ENCODE data around the gene PSMA8. TPM values are rescaled to one million over a fixed set of nuclear protein-coding genes. Genes with fewer than 3 reads are reported as not detected.
A peak's percentile ranks its signal among the peaks of the same experiment; 100 is the strongest.

Gene PSMA8
- total and polyA plus RNA-seq, 2 of the 13 experiments (the other 11 are each of a cell fraction or from before 2014, with no cell fraction given), result not detected

DNA sequence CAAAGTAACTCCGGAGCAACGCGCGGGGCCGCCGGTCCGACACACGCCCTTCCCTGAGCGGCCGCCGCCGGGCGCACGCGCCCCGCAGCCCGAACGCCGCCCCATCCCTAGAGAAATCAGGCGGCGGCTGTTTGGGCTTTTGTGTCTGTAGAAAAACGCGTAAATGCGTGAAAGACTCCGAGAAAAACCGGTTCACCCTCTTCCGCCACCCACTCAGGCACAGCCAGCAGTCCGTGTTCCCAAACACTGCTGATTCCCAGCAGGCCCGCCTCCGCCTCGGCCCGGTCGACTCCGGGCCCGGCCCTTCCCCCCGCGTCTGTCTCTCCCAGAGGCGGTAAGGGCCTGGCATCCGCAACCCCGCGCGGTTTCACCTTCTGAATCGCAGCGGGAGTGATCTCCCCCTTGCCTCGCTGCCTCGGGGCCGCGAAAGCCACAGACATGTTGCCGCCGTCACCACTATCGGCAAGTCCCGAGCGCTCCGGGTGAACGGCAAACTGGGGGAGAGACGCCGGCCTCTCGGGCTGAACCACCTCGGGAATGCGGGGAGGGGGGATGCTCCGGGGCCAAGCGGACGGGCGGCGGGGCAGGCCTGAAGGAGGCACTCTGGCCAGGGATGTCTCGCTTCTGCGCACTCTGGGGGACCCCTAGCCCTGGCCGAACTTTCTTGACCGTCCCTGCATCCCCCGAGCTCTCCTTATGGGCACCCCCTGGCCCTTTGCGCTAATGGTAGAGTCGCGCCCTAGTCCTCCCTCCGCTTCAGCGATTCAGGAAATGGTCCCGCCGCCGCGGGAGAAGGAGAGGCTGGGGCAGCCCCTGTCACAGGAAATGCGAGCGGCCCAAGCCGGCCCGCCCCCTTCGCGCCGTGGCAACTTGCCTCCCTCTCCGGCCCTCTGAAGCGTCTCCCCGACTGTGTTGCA is 43.3 kb upstream of the PSMA8 start, which contains the start of gene SS18 (continued):
- no peak for TF ChIP-seq MBD4 (IDR thresholded peaks at IDR 0.05; ENCODE audit: borderline replicate concordance, low read length)
- no peak; the same call in 1 of the 2 replicates for TF ChIP-seq ZNF317 (CRISPR knock-in tag; IDR thresholded peaks at IDR 0.05)
- no peak for TF ChIP-seq KLF13 (CRISPR knock-in tag; IDR thresholded peaks at IDR 0.05)
- TF ChIP-seq ZNF563 (CRISPR knock-in tag; IDR thresholded peaks at IDR 0.05), result no peak
- TF ChIP-seq, protein P1, sequence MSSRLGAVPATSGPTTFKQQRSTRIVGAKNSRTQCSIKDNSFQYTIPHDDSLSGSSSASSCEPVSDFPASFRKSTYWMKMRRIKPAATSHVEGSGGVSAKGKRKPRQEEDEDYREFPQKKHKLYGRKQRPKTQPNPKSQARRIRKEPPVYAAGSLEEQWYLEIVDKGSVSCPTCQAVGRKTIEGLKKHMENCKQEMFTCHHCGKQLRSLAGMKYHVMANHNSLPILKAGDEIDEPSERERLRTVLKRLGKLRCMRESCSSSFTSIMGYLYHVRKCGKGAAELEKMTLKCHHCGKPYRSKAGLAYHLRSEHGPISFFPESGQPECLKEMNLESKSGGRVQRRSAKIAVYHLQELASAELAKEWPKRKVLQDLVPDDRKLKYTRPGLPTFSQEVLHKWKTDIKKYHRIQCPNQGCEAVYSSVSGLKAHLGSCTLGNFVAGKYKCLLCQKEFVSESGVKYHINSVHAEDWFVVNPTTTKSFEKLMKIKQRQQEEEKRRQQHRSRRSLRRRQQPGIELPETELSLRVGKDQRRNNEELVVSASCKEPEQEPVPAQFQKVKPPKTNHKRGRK (CRISPR knock-in tag; IDR thresholded peaks at IDR 0.05), result no peak
- TF ChIP-seq ZNF850 (CRISPR knock-in tag; conservative IDR thresholded peaks at IDR 0.05), result no peak
- peak; percentile 77; the same call in 1 of the 2 replicates for TF ChIP-seq ZNF746 (CRISPR knock-in tag; IDR thresholded peaks at IDR 0.05)
- TF ChIP-seq POGZ (CRISPR knock-in tag; IDR thresholded peaks at IDR 0.05), result no peak; the same call in none of the 2 replicates
- no peak for TF ChIP-seq NR2F2 (IDR thresholded peaks at IDR 0.05; ENCODE audit: borderline replicate concordance, low read depth)
- TF ChIP-seq PHF8 (CRISPR knock-in tag; IDR thresholded peaks at IDR 0.05), result peak; percentile 99
- peak; percentile 59 for TF ChIP-seq YY1 (IDR thresholded peaks at IDR 0.05; ENCODE audit: insufficient read depth, insufficient replicate concordance, low read depth, low read length)
- TF ChIP-seq ZNF33A (CRISPR knock-in tag; IDR thresholded peaks at IDR 0.05; ENCODE audit: borderline replicate concordance), result no peak
- TF ChIP-seq ZFYVE20 (CRISPR knock-in tag; IDR thresholded peaks at IDR 0.05; ENCODE audit: borderline replicate concordance, low read depth), result peak; percentile 2; the same call in 1 of the 2 replicates
- no peak for TF ChIP-seq ZNF446 (CRISPR knock-in tag; IDR thresholded peaks at IDR 0.05)
- TF ChIP-seq, protein P2, sequence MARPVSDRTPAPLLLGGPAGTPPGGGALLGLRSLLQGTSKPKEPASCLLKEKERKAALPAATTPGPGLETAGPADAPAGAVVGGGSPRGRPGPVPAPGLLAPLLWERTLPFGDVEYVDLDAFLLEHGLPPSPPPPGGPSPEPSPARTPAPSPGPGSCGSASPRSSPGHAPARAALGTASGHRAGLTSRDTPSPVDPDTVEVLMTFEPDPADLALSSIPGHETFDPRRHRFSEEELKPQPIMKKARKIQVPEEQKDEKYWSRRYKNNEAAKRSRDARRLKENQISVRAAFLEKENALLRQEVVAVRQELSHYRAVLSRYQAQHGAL (CRISPR knock-in tag; IDR thresholded peaks at IDR 0.05; ENCODE audit: not compliant biosample characterization), result no peak
- TF ChIP-seq ZFP90 (CRISPR knock-in tag; IDR thresholded peaks at IDR 0.05; ENCODE audit: borderline replicate concordance), result peak; percentile 82; the same call in 1 of the 2 replicates
- TF ChIP-seq PAWR (CRISPR knock-in tag; IDR thresholded peaks at IDR 0.05; ENCODE audit: borderline replicate concordance), result peak; percentile 3; the same call in 1 of the 2 replicates
- TF ChIP-seq, protein P3, sequence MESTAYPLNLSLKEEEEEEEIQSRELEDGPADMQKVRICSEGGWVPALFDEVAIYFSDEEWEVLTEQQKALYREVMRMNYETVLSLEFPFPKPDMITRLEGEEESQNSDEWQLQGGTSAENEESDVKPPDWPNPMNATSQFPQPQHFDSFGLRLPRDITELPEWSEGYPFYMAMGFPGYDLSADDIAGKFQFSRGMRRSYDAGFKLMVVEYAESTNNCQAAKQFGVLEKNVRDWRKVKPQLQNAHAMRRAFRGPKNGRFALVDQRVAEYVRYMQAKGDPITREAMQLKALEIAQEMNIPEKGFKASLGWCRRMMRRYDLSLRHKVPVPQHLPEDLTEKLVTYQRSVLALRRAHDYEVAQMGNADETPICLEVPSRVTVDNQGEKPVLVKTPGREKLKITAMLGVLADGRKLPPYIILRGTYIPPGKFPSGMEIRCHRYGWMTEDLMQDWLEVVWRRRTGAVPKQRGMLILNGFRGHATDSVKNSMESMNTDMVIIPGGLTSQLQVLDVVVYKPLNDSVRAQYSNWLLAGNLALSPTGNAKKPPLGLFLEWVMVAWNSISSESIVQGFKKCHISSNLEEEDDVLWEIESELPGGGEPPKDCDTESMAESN (CRISPR knock-in tag; conservative IDR thresholded peaks at IDR 0.05), result peak; percentile 46; the same call in 1 of the 2 replicates
- 0 out of 2 replicates have a peak, but pooled peaks have one; percentile 49 for TF ChIP-seq ZNF136 (CRISPR knock-in tag; IDR thresholded peaks at IDR 0.05; ENCODE audit: low read depth)
- peak; percentile 83 for TF ChIP-seq ELF3 (CRISPR knock-in tag; IDR thresholded peaks at IDR 0.05)
- TF ChIP-seq MXI1 (IDR thresholded peaks at IDR 0.05; ENCODE audit: borderline replicate concordance, low read depth, low read length), result peak; percentile 65; the same call in 2 of the 3 replicates
- no peak for TF ChIP-seq SNRNP70 (IDR thresholded peaks at IDR 0.05; ENCODE audit: low read depth, low read length)
- 0 out of 2 replicates have a peak, but pooled peaks have one; percentile 28 for TF ChIP-seq MAZ (IDR thresholded peaks at IDR 0.05; ENCODE audit: borderline replicate concordance, low read depth, low read length)
- no peak for TF ChIP-seq MAZ (CRISPR knock-in tag; IDR thresholded peaks at IDR 0.05; ENCODE audit: low read depth)
- TF ChIP-seq ZNF569 (CRISPR knock-in tag; IDR thresholded peaks at IDR 0.05; ENCODE audit: borderline replicate concordance), result no peak

All from HepG2 (cell line).